Muscle of leg (tissue), 11 donors: ENCODE measurements around the gene PSMB9. TPM values are rescaled to one million over a fixed set of nuclear protein-coding genes. Genes with fewer than 3 reads are reported as not detected.

ENCODE experiments used
- DNase-seq: peaks from one replicate; pipeline ENCODE4 v3.0.0; 2013
- H3K27ac ChIP-seq: one replicate; pipeline ENCODE4 v1.5.1; 2013; ENCODE audit warnings: mild to moderate bottlenecking, low read length, control low read depth
- H3K27me3 ChIP-seq: one replicate; pipeline ENCODE4 v1.6.1; 2013; ENCODE audit warnings: low read length; ENCODE audit not compliant: control insufficient read depth, insufficient read depth
- H3K36me3 ChIP-seq: one replicate; pipeline ENCODE4 v1.6.1; 2013; ENCODE audit warnings: low read length; ENCODE audit not compliant: control insufficient read depth, insufficient read depth
- H3K4me1 ChIP-seq: one replicate; pipeline ENCODE4 v1.6.1; 2013; ENCODE audit warnings: low read length; ENCODE audit not compliant: control insufficient read depth, insufficient read depth
- H3K4me3 ChIP-seq: one replicate; pipeline ENCODE4 v1.5.1; 2013; ENCODE audit warnings: low read length, control low read depth
- H3K9me3 ChIP-seq: replicated peaks from 2 replicates; pipeline ENCODE4 v1.6.1; 2013; ENCODE audit warnings: low read depth, low read length; ENCODE audit not compliant: control insufficient read depth
- WGBS: methylation state at CpG from one replicate; pipeline ENCODE4 v1.1.5; 2013; ENCODE audit warnings: missing lambda C conversion rate; ENCODE audit not compliant: insufficient coverage; 5-methylcytosine and 5-hydroxymethylcytosine counted together
- polyA plus RNA-seq, 8 donors: library from polyadenylated mRNA; unstranded; fragments of 120-200 nt; gene quantifications; one replicate each; pipeline versions ENCODE4 v1.2.1 to v1.2.3, GENCODE V29; 2013; ENCODE audit warnings: inconsistent platforms in 1 of 8, low replicate concordance in 1 of 8; ENCODE audit not compliant: insufficient read length in 8 of 8, insufficient read depth in 1 of 8
- total RNA-seq: library from RNA; stranded (reverse); fragments of 120-200 nt; gene quantifications from one replicate; pipeline ENCODE4 v1.2.4, GENCODE V29; 2013

PSMB9 gene
- total and polyA plus RNA-seq, 9 donors, result 4.3 to 6.3 (median 4.6) TPM

- Histone ChIP-seq H3K36me3 (no peaks in the 10 kb centered on the region), H3K4me1 (no peaks in the 10 kb centered on the region), H3K9me3 (no peaks in the 10 kb centered on the region), H3K27me3 (peaks cover 4% of the 10 kb centered on the region), H3K27ac (no peak overlapping the region), H3K4me3 (no peak overlapping the region)
- WGBS, result 48% methylated on average over 3 of the region's 3 CpGs
- no peak for DNase-seq
Observed at GRCh38 chr6:32819729-32820128, 34.3 kb upstream of the PSMB9 start.

- peak; percentile 38 for DNase-seq
Observed at GRCh38 chr6:32825966-32826365, 28.0 kb upstream of the PSMB9 start.

GRCh38 chr6:32827025-32827424, 27.0 kb upstream of the PSMB9 start:
- Histone ChIP-seq H3K36me3 (peaks cover 31% of the 10 kb centered on the region), H3K9me3 (no peaks in the 10 kb centered on the region), H3K27ac (no peak overlapping the region), H3K4me3 (no peak overlapping the region), H3K27me3 (peaks cover 2% of the 10 kb centered on the region), H3K4me1 (no peaks in the 10 kb centered on the region)
- no peak for DNase-seq
- WGBS, result 100% methylated on average over 1 of the region's 3 CpGs

More at GRCh38 chr6:32825966-32826365, 28.0 kb upstream of the PSMB9 start:
- peaks cover 2% of the 10 kb centered on the region for H3K27me3 ChIP-seq
- H3K36me3 ChIP-seq, result peaks cover 24% of the 10 kb centered on the region
- WGBS, result no CpG with 5 or more reads among the region's 2 CpGs
- no peak overlapping the region for H3K4me3 ChIP-seq
- no peaks in the 10 kb centered on the region for H3K4me1 ChIP-seq
- H3K27ac ChIP-seq, result no peak overlapping the region
- no peaks in the 10 kb centered on the region for H3K9me3 ChIP-seq

GRCh38 chr6:32829495-32829894, 24.5 kb upstream of the PSMB9 start:
- no peaks in the 10 kb centered on the region for H3K4me1 ChIP-seq
- 58% methylated on average over 6 of the region's 7 CpGs for WGBS
- no peak overlapping the region for H3K4me3 ChIP-seq
- no peak overlapping the region for H3K27ac ChIP-seq
- H3K27me3 ChIP-seq, result no peaks in the 10 kb centered on the region
- no peaks in the 10 kb centered on the region for H3K9me3 ChIP-seq
- no peak for DNase-seq
- H3K36me3 ChIP-seq, result peaks cover 39% of the 10 kb centered on the region

- Histone ChIP-seq H3K36me3 (peaks cover 44% of the 10 kb centered on the region), H3K27me3 (no peaks in the 10 kb centered on the region), H3K27ac (no peak overlapping the region), H3K9me3 (no peaks in the 10 kb centered on the region), H3K4me3 (no peak overlapping the region), H3K4me1 (no peaks in the 10 kb centered on the region)
- 93% methylated on average over 5 of the region's 5 CpGs for WGBS
- no peak for DNase-seq
Observed at GRCh38 chr6:32830017-32830416, 24.0 kb upstream of the PSMB9 start.

GRCh38 chr6:32830936-32831335, 23.1 kb upstream of the PSMB9 start:
- H3K9me3 ChIP-seq, result no peaks in the 10 kb centered on the region
- H3K27ac ChIP-seq, result no peak overlapping the region
- peaks cover 51% of the 10 kb centered on the region for H3K36me3 ChIP-seq
- no peak overlapping the region for H3K4me3 ChIP-seq
- no peaks in the 10 kb centered on the region for H3K27me3 ChIP-seq
- 74% methylated on average over 4 of the region's 5 CpGs for WGBS
- H3K4me1 ChIP-seq, result no peaks in the 10 kb centered on the region
- DNase-seq, result no peak

- DNase-seq, result no peak
- no peak overlapping the region for H3K27ac ChIP-seq
- H3K36me3 ChIP-seq, result peaks cover 51% of the 10 kb centered on the region
- H3K27me3 ChIP-seq, result no peaks in the 10 kb centered on the region
- 69% methylated on average over 13 of the region's 13 CpGs for WGBS
- no peaks in the 10 kb centered on the region for H3K9me3 ChIP-seq
- H3K4me3 ChIP-seq, result no peak overlapping the region
- peaks cover 3% of the 10 kb centered on the region for H3K4me1 ChIP-seq
Observed at GRCh38 chr6:32832535-32832934, 21.5 kb upstream of the PSMB9 start.

GRCh38 chr6:32833664-32834063, 20.3 kb upstream of the PSMB9 start:
- Histone ChIP-seq H3K27me3 (no peaks in the 10 kb centered on the region), H3K4me3 (no peak overlapping the region), H3K36me3 (peaks cover 49% of the 10 kb centered on the region), H3K27ac (no peak overlapping the region), H3K4me1 (peaks cover 7% of the 10 kb centered on the region), H3K9me3 (no peaks in the 10 kb centered on the region)
- DNase-seq, result no peak
- WGBS, result 100% methylated on average over 2 of the region's 5 CpGs

GRCh38 chr6:32835167-32835893, 18.7 kb upstream of the PSMB9 start:
- peaks cover 34% of the 10 kb centered on the region for H3K36me3 ChIP-seq
- no peak for DNase-seq

GRCh38 chr6:32836873-32837272, 17.1 kb upstream of the PSMB9 start:
- WGBS, result no CpG with 5 or more reads among the region's 2 CpGs
- no peaks in the 10 kb centered on the region for H3K9me3 ChIP-seq
- peaks cover 34% of the 10 kb centered on the region for H3K36me3 ChIP-seq

More at GRCh38 chr6:32835167-32835893, 18.7 kb upstream of the PSMB9 start:
- Histone ChIP-seq H3K9me3 (no peaks in the 10 kb centered on the region), H3K4me3 (no peak overlapping the region), H3K27me3 (no peaks in the 10 kb centered on the region), H3K27ac (no peak overlapping the region), H3K4me1 (peaks cover 7% of the 10 kb centered on the region)
- 84% methylated on average over 9 of the region's 16 CpGs for WGBS

More at GRCh38 chr6:32836873-32837272, 17.1 kb upstream of the PSMB9 start:
- Histone ChIP-seq H3K27ac (no peak overlapping the region), H3K4me3 (no peak overlapping the region), H3K4me1 (peaks cover 7% of the 10 kb centered on the region), H3K27me3 (no peaks in the 10 kb centered on the region)
- DNase-seq, result no peak
